ENCODE measurements around the gene KCNJ9. TPM values are rescaled to one million over a fixed set of nuclear protein-coding genes. Genes with fewer than 3 reads are reported as not detected.
A peak's percentile ranks its signal among the peaks of the same experiment; 100 is the strongest.

The KCNJ9 gene
- total and polyA plus RNA-seq, 2 of the 4 experiments (the other 2 are of a cell fraction): not detected

DNA sequence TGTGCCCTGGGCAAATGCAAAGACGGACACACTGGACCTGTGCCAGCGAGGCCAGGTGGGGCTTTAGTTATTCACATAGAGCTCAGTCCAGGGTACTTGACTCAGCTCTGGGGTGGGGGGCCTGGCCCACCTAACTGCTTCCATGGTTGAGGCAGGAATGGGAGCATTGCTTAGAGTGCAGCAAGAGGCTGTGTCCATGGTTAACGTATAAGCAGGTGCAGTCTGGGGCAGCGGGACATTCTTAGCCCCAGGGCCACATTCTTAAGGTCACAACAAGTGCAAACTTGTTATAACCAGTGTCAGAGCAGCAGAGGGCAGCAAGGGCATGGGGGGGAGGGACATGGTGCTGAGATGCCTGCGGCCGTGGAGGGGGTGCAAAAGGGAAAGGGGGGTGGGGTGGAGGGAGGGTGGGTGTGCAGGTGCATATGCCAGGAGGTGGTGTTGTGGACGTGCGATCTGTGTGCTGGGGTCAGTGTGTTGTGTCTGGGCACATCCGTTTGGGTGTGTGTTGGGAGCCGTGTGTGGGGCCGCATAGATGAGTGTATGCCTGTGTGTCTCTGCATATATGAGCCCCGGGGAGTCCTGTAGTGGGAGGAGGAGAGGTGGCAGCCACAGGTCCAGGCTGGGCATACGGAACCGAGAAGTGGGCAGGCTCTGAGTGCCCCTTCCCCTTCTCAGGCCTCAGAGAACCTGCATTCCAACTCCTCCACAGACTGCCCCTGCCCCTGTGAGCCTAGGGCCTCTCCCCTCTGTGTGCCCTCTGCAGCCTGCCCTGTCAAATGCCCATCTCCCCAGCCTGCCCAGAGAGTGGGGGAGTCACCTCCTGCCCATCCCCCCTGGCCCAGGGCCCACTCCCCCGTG, 19.7 kb upstream of the KCNJ9 start:
- H4K91ac ChIP-seq (ENCODE audit: insufficient read depth, low read depth, low read length): no peak overlapping the region
- H2AK5ac ChIP-seq (ENCODE audit: low read depth, low read length): no peak overlapping the region
- peaks cover 64% of the 10 kb centered on the region for H3K27me3 ChIP-seq (ENCODE audit: control insufficient read depth, insufficient read depth, low read length)
- no peak overlapping the region for H3K56ac ChIP-seq (ENCODE audit: extremely low read depth, insufficient read depth, low read length)
- H2BK5ac ChIP-seq (ENCODE audit: low read depth, low read length, poor library complexity, severe bottlenecking): no peak overlapping the region
- H3K23ac ChIP-seq (ENCODE audit: low read depth, low read length): no peak overlapping the region
- no peaks in the 10 kb centered on the region for H3K79me1 ChIP-seq (ENCODE audit: low read depth in 1 of 2, low read length in 2 of 2)
- TF ChIP-seq MXI1 (IDR thresholded peaks at IDR 0.05; ENCODE audit: borderline replicate concordance, low read depth, low read length) (no peak), CTCF (conservative IDR thresholded peaks at IDR 0.05; ENCODE audit: low read depth, low read length) (no peak), USF2 (IDR thresholded peaks at IDR 0.05; ENCODE audit: low read depth, low read length) (no peak), POLR2A (IDR thresholded peaks at IDR 0.05; ENCODE audit: low read depth, low read length) (no peak), RAD21 (IDR thresholded peaks at IDR 0.05; ENCODE audit: low read length) (no peak), BHLHE40 (IDR thresholded peaks at IDR 0.05; ENCODE audit: low read depth, low read length) (no peak), FOS (IDR thresholded peaks at IDR 0.05; ENCODE audit: low read depth, low read length) (no peak), RFX5 (IDR thresholded peaks at IDR 0.05; ENCODE audit: low read depth, low read length) (no peak), SMC3 (IDR thresholded peaks at IDR 0.05; ENCODE audit: low read depth, low read length) (no peak), CHD1 (IDR thresholded peaks at IDR 0.05; ENCODE audit: low read depth, low read length) (no peak), RCOR1 (IDR thresholded peaks at IDR 0.05; ENCODE audit: insufficient replicate concordance, low read length) (no peak), MAFK (IDR thresholded peaks at IDR 0.05; ENCODE audit: low read depth, low read length) (no peak), MAZ (IDR thresholded peaks at IDR 0.05; ENCODE audit: borderline replicate concordance, low read depth, low read length) (no peak), CEBPB (IDR thresholded peaks at IDR 0.05; ENCODE audit: low read depth, low read length) (no peak)
- H3K4me2 ChIP-seq (ENCODE audit: low read depth, low read length): no peak overlapping the region
- no peak overlapping the region for H3K9ac ChIP-seq (ENCODE audit: low read depth, low read length)
- BruUV-seq (replicated peaks): no TSS peak
- H2BK15ac ChIP-seq (ENCODE audit: low read depth, low read length): no peak overlapping the region
- H3K4me1 ChIP-seq (ENCODE audit: control insufficient read depth, insufficient read depth, low read length): no peaks in the 10 kb centered on the region
- no peak overlapping the region for H3K4ac ChIP-seq (ENCODE audit: low read depth, low read length)
- no peak overlapping the region for H3K18ac ChIP-seq (ENCODE audit: low read depth, low read length)
- no peak overlapping the region for H2BK20ac ChIP-seq (ENCODE audit: low read depth, low read length)
- CTCF ChIA-PET: no interaction called here
- no peak overlapping the region for H4K5ac ChIP-seq (ENCODE audit: low read depth, low read length)
- H2AFZ ChIP-seq (replicated peaks; ENCODE audit: low read length, poor library complexity): no peak overlapping the region
- no peak overlapping the region for H4K8ac ChIP-seq (ENCODE audit: low read depth in 2 of 2, low read length in 2 of 2)
- H2BK120ac ChIP-seq (ENCODE audit: low read depth, low read length): no peak overlapping the region
- ATAC-seq (ENCODE audit: low read depth) (no peak), DNase-seq (no peak)
- H2AK9ac ChIP-seq (replicated peaks; ENCODE audit: low read depth, low read length, poor library complexity): peak overlapping the region; percentile 16
- no peak overlapping the region for H3K14ac ChIP-seq (replicated peaks; ENCODE audit: low read depth, low read length)
- H3K4me3 ChIP-seq (ENCODE audit: insufficient read depth, low read depth, low read length): no peak overlapping the region
- no peaks in the 10 kb centered on the region for H3K9me3 ChIP-seq (ENCODE audit: control insufficient read depth, insufficient read depth, low read length)
- intact Hi-C loops (cut with micrococcal nuclease) (no loop called here), dilution Hi-C loops (cut with HindIII; ENCODE audit: low sequenced_read_pairs, unreplicated experiment) (no loop called here), in situ Hi-C loops (cut with MboI; ENCODE audit: low sequenced_read_pairs) (no loop called here)
- no peaks in the 10 kb centered on the region for H3K36me3 ChIP-seq (ENCODE audit: control insufficient read depth, insufficient read depth, low read length)
- POLR2A ChIA-PET (ENCODE audit: unreplicated experiment): no interaction called here
- H4K20me1 ChIP-seq (ENCODE audit: insufficient read depth, low read length): no peaks in the 10 kb centered on the region
- no peak overlapping the region for H3K27ac ChIP-seq (ENCODE audit: insufficient read depth, low read length)
- WGBS, 2 experiments (ENCODE audit: extremely low coverage in 2 of 2, insufficient read length in 1 of 2): no CpG with 5 or more reads among the region's 15 CpGs
- no peaks in the 10 kb centered on the region for H3K9me1 ChIP-seq (ENCODE audit: insufficient read depth, low read length)

All from IMR-90 (cell line).